H9 (cell line): ENCODE measurements around the gene CCDC148. TPM values are rescaled to one million over a fixed set of nuclear protein-coding genes. Genes with fewer than 3 reads are reported as not detected.

ENCODE experiments used
- DNase-seq: peaks from one replicate; pipeline ENCODE4 v3.0.0-alpha.2; 2017
- H2AFZ ChIP-seq: one replicate; pipeline ENCODE4 v1.6.1; 2013; ENCODE audit warnings: mild to moderate bottlenecking, low read length, control low read depth, moderate library complexity
- H2AK5ac ChIP-seq: 2 replicates; pipeline ENCODE4 v1.6.1; 2013; ENCODE audit warnings: low read length, control low read depth, mixed read lengths; ENCODE audit not compliant: insufficient read length
- H2BK120ac ChIP-seq: one replicate; pipeline ENCODE4 v1.6.1; 2013; ENCODE audit warnings: low read depth, mild to moderate bottlenecking, low read length, control low read depth, inconsistent platforms; ENCODE audit not compliant: poor library complexity, severe bottlenecking
- H2BK12ac ChIP-seq: 2 replicates; pipeline ENCODE4 v1.6.1; 2013; ENCODE audit warnings: low read length, control low read depth, mixed read lengths, low read depth; ENCODE audit not compliant: insufficient read length
- H2BK15ac ChIP-seq: 2 replicates; pipeline ENCODE4 v1.6.1; 2013; ENCODE audit warnings: low read depth, low read length, control low read depth
- H2BK20ac ChIP-seq: one replicate; pipeline ENCODE4 v1.6.1; 2013; ENCODE audit warnings: low read depth, mild to moderate bottlenecking, low read length, control low read depth, inconsistent platforms; ENCODE audit not compliant: poor library complexity, severe bottlenecking
- H2BK5ac ChIP-seq: 2 replicates; pipeline ENCODE4 v1.6.1; 2013; ENCODE audit warnings: low read length, control low read depth, mixed read lengths; ENCODE audit not compliant: insufficient read length
- H3K14ac ChIP-seq: 2 replicates; pipeline ENCODE4 v1.6.1; 2013; ENCODE audit warnings: low read length, control low read depth; ENCODE audit not compliant: insufficient read depth
- H3K18ac ChIP-seq: 2 replicates; pipeline ENCODE4 v1.6.1; 2013; ENCODE audit warnings: low read depth, mild to moderate bottlenecking, mixed read lengths, low read length, control low read depth; ENCODE audit not compliant: insufficient read length
- H3K23ac ChIP-seq: 2 replicates; pipeline ENCODE4 v1.6.1; 2013; ENCODE audit warnings: low read length, control low read depth, mixed read lengths, low read depth; ENCODE audit not compliant: insufficient read length
- H3K23me2 ChIP-seq: 2 replicates; pipeline ENCODE4 v1.6.1; 2013; ENCODE audit warnings: low read depth, mild to moderate bottlenecking, mixed read lengths, low read length, control low read depth; ENCODE audit not compliant: insufficient read length, poor library complexity, severe bottlenecking
- H3K27ac ChIP-seq: 2 replicates; pipeline ENCODE4 v1.5.1; 2013; ENCODE audit warnings: low read length, control low read depth, mixed read lengths, low read depth; ENCODE audit not compliant: insufficient read length
- H3K27me3 ChIP-seq: 2 replicates; pipeline ENCODE4 v1.6.1; 2013; ENCODE audit warnings: low read length, control low read depth, inconsistent platforms; ENCODE audit not compliant: insufficient read depth
- H3K4ac ChIP-seq: 2 replicates; pipeline ENCODE4 v1.6.1; 2013; ENCODE audit warnings: low read depth, mild to moderate bottlenecking, control low read depth, inconsistent platforms, low read length, moderate library complexity
- H3K4me1 ChIP-seq: 2 replicates; pipeline ENCODE4 v1.6.1; 2013; ENCODE audit warnings: low read length, control low read depth, inconsistent platforms; ENCODE audit not compliant: insufficient read depth
- H3K4me2 ChIP-seq: 2 replicates; pipeline ENCODE4 v1.6.1; 2013; ENCODE audit warnings: low read length, control low read depth, mixed read lengths; ENCODE audit not compliant: insufficient read length, insufficient read depth
- H3K56ac ChIP-seq: 2 replicates; pipeline ENCODE4 v1.6.1; 2013; ENCODE audit warnings: low read depth, mild to moderate bottlenecking, mixed read lengths, low read length, control low read depth; ENCODE audit not compliant: insufficient read length
- H3K79me1 ChIP-seq: 2 replicates; pipeline ENCODE4 v1.6.1; 2013; ENCODE audit warnings: low read depth, mild to moderate bottlenecking, moderate library complexity, low read length, control low read depth, inconsistent platforms; ENCODE audit not compliant: insufficient read depth, poor library complexity, severe bottlenecking
- H3K79me2 ChIP-seq: 2 replicates; pipeline ENCODE4 v1.6.1; 2013; ENCODE audit warnings: low read length, control low read depth, inconsistent platforms; ENCODE audit not compliant: insufficient read depth
- H3K9ac ChIP-seq: 2 replicates; pipeline ENCODE4 v1.6.1; 2013; ENCODE audit warnings: low read length, control low read depth, mixed read lengths; ENCODE audit not compliant: insufficient read length; ENCODE audit errors: extremely low read depth
- H3K9me3 ChIP-seq: one replicate; pipeline ENCODE4 v1.6.1; 2013; ENCODE audit warnings: low read depth, low read length, inconsistent platforms; ENCODE audit not compliant: control insufficient read depth
- H3T11ph ChIP-seq: one replicate; pipeline ENCODE4 v1.6.1; 2013; ENCODE audit warnings: mild to moderate bottlenecking, low read length, control low read depth, inconsistent platforms
- H4K20me1 ChIP-seq: one replicate; pipeline ENCODE4 v1.6.1; 2013; ENCODE audit not compliant: control insufficient read depth, insufficient read length, insufficient read depth
- H4K5ac ChIP-seq: 2 replicates; pipeline ENCODE4 v1.6.1; 2013; ENCODE audit warnings: low read depth, mild to moderate bottlenecking, mixed read lengths, low read length, control low read depth; ENCODE audit not compliant: insufficient read length
- H4K8ac ChIP-seq: replicated peaks from 2 replicates; pipeline ENCODE4 v1.6.1; 2013; ENCODE audit warnings: low read length, control low read depth, mixed read lengths, low read depth; ENCODE audit not compliant: insufficient read length
- H4K91ac ChIP-seq: 2 replicates; pipeline ENCODE4 v1.6.1; 2013; ENCODE audit warnings: low read depth, mild to moderate bottlenecking, moderate library complexity, mixed read lengths, low read length, control low read depth; ENCODE audit not compliant: insufficient read length
- H3K27ac Mint-ChIP-seq, 3 experiments: 2 replicates in 2 of 3; 3 replicates in 1 of 3; pipeline ENCODE4 v1.8.0; 2020 to 2021; ENCODE audit warnings: mixed read lengths in 3 of 3, mild to moderate bottlenecking in 1 of 3, moderate library complexity in 1 of 3
- H3K27me3 Mint-ChIP-seq: 2 replicates; pipeline ENCODE4 v1.8.0; 2021; ENCODE audit warnings: low read depth, mild to moderate bottlenecking, moderate library complexity, mixed read lengths
- H3K36me3 Mint-ChIP-seq, 3 experiments: 2 replicates in 2 of 3; 3 replicates in 1 of 3; pipeline ENCODE4 v1.8.0; 2020 to 2021; ENCODE audit warnings: low read depth in 3 of 3, mixed read lengths in 3 of 3; ENCODE audit not compliant: insufficient read depth in 1 of 3
- H3K4me1 Mint-ChIP-seq, 2 experiments: 2 replicates each; pipeline ENCODE4 v1.8.0; 2020; ENCODE audit warnings: mixed read lengths in 2 of 2
- H3K4me3 Mint-ChIP-seq, 2 experiments: 2 replicates in 1 of 2; 3 replicates in 1 of 2; pipeline ENCODE4 v1.8.0; 2020 to 2021; ENCODE audit warnings: mild to moderate bottlenecking in 2 of 2, mixed read lengths in 2 of 2, moderate library complexity in 1 of 2
- H3K9me3 Mint-ChIP-seq, 2 experiments: 2 replicates in 1 of 2; 3 replicates in 1 of 2; pipeline ENCODE4 v1.8.0; 2020; ENCODE audit warnings: mild to moderate bottlenecking in 2 of 2, mixed read lengths in 2 of 2, moderate library complexity in 1 of 2
- WGBS: extraction: QIAGEN DNeasy Blood & Tissue Kit; methylation state at CpG from one replicate; pipeline ENCODE4 v1.1.7; 2013; ENCODE audit warnings: missing lambda C conversion rate, low lambda C conversion rate, mixed read lengths; ENCODE audit not compliant: insufficient read length; ENCODE audit errors: extremely low coverage; 5-methylcytosine and 5-hydroxymethylcytosine counted together
- total RNA-seq: library from RNA; stranded (reverse); gene quantifications from 2 replicates; pipeline ENCODE4 v1.2.1, GENCODE V29; 2021
- TF ChIP-seq, protein P1 (sequence below): fragments of 200-600 bp; sonication (generic); conservative IDR thresholded peaks from 3 replicates; pipeline ENCODE4 v1.8.0; 2021; ENCODE audit warnings: antibody characterized with exemption, mild to moderate bottlenecking

The CCDC148 gene
- total RNA-seq, 1 experiment from 2014 or later, result 1.5 TPM

DNA sequence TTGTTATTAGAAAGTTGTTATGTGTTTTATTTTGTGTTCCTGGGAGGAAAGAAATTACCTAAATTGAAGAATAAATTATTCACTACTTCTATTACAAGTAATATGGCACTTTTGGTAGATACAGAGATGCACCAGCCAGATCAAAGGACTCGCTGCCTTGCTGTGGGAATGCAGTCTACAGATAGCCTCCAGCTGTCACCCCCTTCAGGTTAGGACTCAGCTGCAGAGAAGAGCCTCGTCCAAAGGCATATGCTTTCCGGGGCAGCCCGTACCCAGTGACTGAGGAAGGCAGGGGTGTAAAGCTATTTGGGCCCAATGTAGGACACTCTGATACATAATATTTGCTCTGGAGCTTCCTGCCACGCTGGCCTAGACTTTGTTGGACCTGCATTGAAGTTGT lies 90.2 kb downstream of the CCDC148 start:
- Histone ChIP-seq H3K4ac (no peak overlapping the region), H4K5ac (no peak overlapping the region)

More for the DNA sequence above, 90.2 kb downstream of the CCDC148 start:
- Mint-ChIP-seq H3K4me1 (no peaks in the 10 kb centered on the region), H3K9me3 (peaks cover 32 to 33% of the 10 kb centered on the region in 2 experiments), H3K27me3 (0 out of 2 replicates have a peak, but pooled peaks cover 3% of the 10 kb centered on the region), H3K36me3 (peaks cover 6 to 29% (median 19%) of the 10 kb centered on the region in 3 experiments; a peak in 6 of 7 replicates), H3K4me3 (no peak overlapping the region), H3K27ac (no peak overlapping the region)
- Histone ChIP-seq H2BK5ac (no peak overlapping the region), H3K79me2 (no peaks in the 10 kb centered on the region), H4K91ac (no peak overlapping the region), H3K79me1 (no peaks in the 10 kb centered on the region), H3K18ac (no peak overlapping the region), H2BK120ac (no peak overlapping the region), H4K8ac (no peak overlapping the region), H3K4me2 (no peak overlapping the region), H4K20me1 (no peaks in the 10 kb centered on the region), H2AK5ac (no peak overlapping the region), H3K14ac (no peak overlapping the region), H2BK20ac (no peak overlapping the region), H2BK15ac (no peak overlapping the region), H3K27me3 (no peaks in the 10 kb centered on the region), H3K23me2 (no peaks in the 10 kb centered on the region), H2BK12ac (no peak overlapping the region), H3K4me1 (no peaks in the 10 kb centered on the region), H3K56ac (no peak overlapping the region), H3K9me3 (no peaks in the 10 kb centered on the region), H2AFZ (no peak overlapping the region), H3T11ph (no peak overlapping the region), H3K9ac (no peak overlapping the region), H3K27ac (no peak overlapping the region), H3K23ac (no peak overlapping the region)
- no CpG with 5 or more reads among the region's 5 CpGs for WGBS
- no peak for DNase-seq
- TF ChIP-seq, protein P1, sequence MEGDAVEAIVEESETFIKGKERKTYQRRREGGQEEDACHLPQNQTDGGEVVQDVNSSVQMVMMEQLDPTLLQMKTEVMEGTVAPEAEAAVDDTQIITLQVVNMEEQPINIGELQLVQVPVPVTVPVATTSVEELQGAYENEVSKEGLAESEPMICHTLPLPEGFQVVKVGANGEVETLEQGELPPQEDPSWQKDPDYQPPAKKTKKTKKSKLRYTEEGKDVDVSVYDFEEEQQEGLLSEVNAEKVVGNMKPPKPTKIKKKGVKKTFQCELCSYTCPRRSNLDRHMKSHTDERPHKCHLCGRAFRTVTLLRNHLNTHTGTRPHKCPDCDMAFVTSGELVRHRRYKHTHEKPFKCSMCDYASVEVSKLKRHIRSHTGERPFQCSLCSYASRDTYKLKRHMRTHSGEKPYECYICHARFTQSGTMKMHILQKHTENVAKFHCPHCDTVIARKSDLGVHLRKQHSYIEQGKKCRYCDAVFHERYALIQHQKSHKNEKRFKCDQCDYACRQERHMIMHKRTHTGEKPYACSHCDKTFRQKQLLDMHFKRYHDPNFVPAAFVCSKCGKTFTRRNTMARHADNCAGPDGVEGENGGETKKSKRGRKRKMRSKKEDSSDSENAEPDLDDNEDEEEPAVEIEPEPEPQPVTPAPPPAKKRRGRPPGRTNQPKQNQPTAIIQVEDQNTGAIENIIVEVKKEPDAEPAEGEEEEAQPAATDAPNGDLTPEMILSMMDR, result no peak
